K562 (cell line): ENCODE measurements around the gene PLA2R1. TPM values are rescaled to one million over a fixed set of nuclear protein-coding genes. Genes with fewer than 3 reads are reported as not detected.

ENCODE experiments used
- ATAC-seq: fragments of 200-7000 bp; cut with Tn5 transposase; 3 replicates; pipeline ENCODE4 v1.9.1; 2020; ENCODE audit warnings: moderate library complexity
- BruUV-seq: library from RNA; stranded (reverse); fragments of 400-500 nt; replicated peaks from 2 replicates; lab custom pipeline; 2021; lab: Mats Ljungman, UMichigan
- CTCF ChIA-PET: fragments of 300-600 bp; formaldehyde crosslinking; extraction: SDS; loops from one replicate; lab custom pipeline; 2021; ENCODE audit warnings: low intra/inter-chr PET ratio; lab: Yijun Ruan, JAX
- POLR2A ChIA-PET: fragments of 300-600, 350-650 bp; sonication (Branson Sonifier 250); formaldehyde crosslinking; extraction: SDS; loops from one replicate; lab custom pipeline; 2021; ENCODE audit warnings: antibody characterized with exemption, inconsistent platforms; lab: Yijun Ruan, JAX
- DNase-seq, 4 experiments: peaks; one replicate each; pipeline versions ENCODE4 v3.0.0 to v3.0.0-alpha.2; 2011 to 2018; ENCODE audit warnings: low spot score in 3 of 4, mixed read lengths in 3 of 4; ENCODE audit errors: extremely low read depth in 1 of 4
- FAIRE-seq: peaks from 2 replicates; lab custom pipeline; 2011; peaks lifted over from hg19 to GRCh38; lab: Jason Lieb, UNC
- H2AFZ ChIP-seq: 2 replicates; pipeline ENCODE4 v1.6.0; 2011; ENCODE audit warnings: low read depth, low read length, control low read depth, inconsistent platforms
- H3K27ac ChIP-seq: fragments of 200-600 bp; 3 replicates; pipeline ENCODE4 v1.8.0; 2011; ENCODE audit warnings: low read depth, mild to moderate bottlenecking, control low read depth, inconsistent platforms, low read length, moderate library complexity, mixed read lengths; ENCODE audit errors: extremely low read depth
- H3K27me3 ChIP-seq, 2 experiments: fragments of 300-600 bp in 1 of 2; 2 replicates in 1 of 2; 3 replicates in 1 of 2; pipeline versions ENCODE4 v1.6.0 to v1.8.0; 2011; ENCODE audit warnings: inconsistent platforms in 2 of 2, low read length in 2 of 2, mild to moderate bottlenecking in 1 of 2, mixed read lengths in 1 of 2, moderate library complexity in 1 of 2; ENCODE audit not compliant: control insufficient read depth in 2 of 2, insufficient read depth in 2 of 2
- H3K36me3 ChIP-seq: fragments of 300-600 bp; 3 replicates; pipeline ENCODE4 v1.8.0; 2011; ENCODE audit warnings: mild to moderate bottlenecking, low read length, inconsistent platforms; ENCODE audit not compliant: control insufficient read depth, insufficient read depth
- H3K4me1 ChIP-seq, 2 experiments: fragments of 200-600 bp in 1 of 2; replicated peaks in 1 of 2; 2 replicates in 1 of 2; 3 replicates in 1 of 2; pipeline versions ENCODE4 v1.5.1 to v1.8.0; 2011; ENCODE audit warnings: inconsistent platforms in 2 of 2, low read length in 2 of 2, mild to moderate bottlenecking in 1 of 2, mixed read lengths in 1 of 2, moderate library complexity in 1 of 2; ENCODE audit not compliant: control insufficient read depth in 2 of 2, insufficient read depth in 2 of 2
- H3K4me2 ChIP-seq: 2 replicates; pipeline ENCODE4 v1.6.1; 2011; ENCODE audit warnings: low read length, control low read depth, inconsistent platforms, mixed read lengths; ENCODE audit not compliant: insufficient read depth
- H3K4me3 ChIP-seq: fragments of 200-600 bp; sonication (generic), shearing (Covaris generic); 2 replicates; pipeline ENCODE4 v1.5.1; 2016; ENCODE audit warnings: control low read depth, inconsistent platforms
- H3K79me2 ChIP-seq: fragments of 200-600 bp; 3 replicates; pipeline ENCODE4 v1.8.0; 2011; ENCODE audit warnings: low read length, inconsistent platforms; ENCODE audit not compliant: control insufficient read depth, insufficient read depth
- H3K9ac ChIP-seq, 2 experiments: 2 replicates each; pipeline versions ENCODE4 v1.6.0 to v1.6.1; 2011; ENCODE audit warnings: low read depth in 2 of 2, low read length in 2 of 2, control low read depth in 1 of 2, inconsistent platforms in 1 of 2, mild to moderate bottlenecking in 1 of 2, mixed read lengths in 1 of 2; ENCODE audit not compliant: insufficient read depth in 1 of 2
- H3K9me1 ChIP-seq: one replicate; pipeline ENCODE4 v1.6.0; 2011; ENCODE audit warnings: inconsistent platforms, mild to moderate bottlenecking, low read length, moderate library complexity; ENCODE audit not compliant: control insufficient read depth, insufficient read depth
- H3K9me3 ChIP-seq: replicated peaks from 2 replicates; pipeline ENCODE4 v1.5.1; 2011; ENCODE audit warnings: low read depth, low read length, inconsistent platforms; ENCODE audit not compliant: control insufficient read depth, insufficient read depth
- H4K20me1 ChIP-seq: replicated peaks from 2 replicates; pipeline ENCODE4 v1.6.1; 2011; ENCODE audit warnings: low read length, inconsistent platforms, mixed read lengths; ENCODE audit not compliant: control insufficient read depth, insufficient read depth
- SMC3 ChIP-seq: conservative IDR thresholded peaks from 2 replicates; pipeline ENCODE4 v1.6.1; 2011; ENCODE audit warnings: low read depth, low read length, improper control_type of control experiment; ENCODE audit not compliant: insufficient read depth
- ZNF318 ChIP-seq, 2 experiments: fragments of 450-650 bp; IDR thresholded peaks; 2 replicates each; pipeline ENCODE4 v1.6.1; 2016; ENCODE audit warnings: mild to moderate bottlenecking in 2 of 2, borderline replicate concordance in 1 of 2, low read depth in 1 of 2, moderate library complexity in 1 of 2
- ZNF444 ChIP-seq: fragments of 250-450 bp; sonication (Bioruptor Pico); IDR thresholded peaks from 2 replicates; pipeline ENCODE4 v1.4.0; 2020; ENCODE audit warnings: mild to moderate bottlenecking, moderate library complexity
- ZNF512 ChIP-seq: IDR thresholded peaks from 2 replicates; pipeline ENCODE4 v1.6.1; 2016; ENCODE audit warnings: missing genetic modification characterization, missing compliant biosample characterization
- WGBS: fragments of 100-300 bp; shearing (Covaris generic); methylation state at CpG from one replicate; pipeline ENCODE4 v1.1.6; 2016; ENCODE audit warnings: low coverage, mixed read lengths; ENCODE audit not compliant: insufficient coverage; ENCODE audit errors: missing lambda C conversion rate; 5-methylcytosine and 5-hydroxymethylcytosine counted together
- in situ Hi-C: fragments of 300-500 bp; cut with MboI; formaldehyde crosslinking; loops from 4 replicates; pipeline ENCODE4 v1.15.0; 2018; ENCODE audit warnings: inconsistent platforms, mixed read lengths
- intact Hi-C: fragments of 100-400 bp; cut with micrococcal nuclease; formaldehyde crosslinking; loops from 2 replicates; pipeline ENCODE4 v1.14.2; 2022
- polyA plus RNA-seq, 8 experiments: library from polyadenylated mRNA; depleted of rRNA in 4 of 8; stranded (reverse) in 5 of 8; unstranded in 3 of 8; fragments of >200 nt; fragmentation: Nextera tagmentation in 2 of 8; fragmentation: Illumina TruSeq in 1 of 8; extraction: Ambion mirVana in 2 of 8; extraction: Trizol in 1 of 8; gene quantifications; 2 replicates each; pipeline versions ENCODE4 v1.2.1 to v1.2.3, GENCODE V29; 2011 to 2014; ENCODE audit warnings: inconsistent platforms in 1 of 8, missing spikeins in 1 of 8
- total RNA-seq, 7 experiments: library from RNA; depleted of rRNA in 6 of 7; stranded (reverse); fragments of >200 nt in 6 of 7; fragmentation: Illumina TruSeq in 2 of 7; extraction: Trizol in 2 of 7; gene quantifications; 2 replicates each; pipeline versions ENCODE4 v1.2.1 to v1.2.3, GENCODE V29; 2011 to 2021; ENCODE audit warnings: low replicate concordance in 1 of 7

PLA2R1 gene
- total and polyA plus RNA-seq, 9 of the 15 experiments (the other 6 are each of a cell fraction or from before 2014, with no cell fraction given), result not detected

GRCh38 chr2:159916511-159916910, 145.9 kb downstream of the PLA2R1 start:
- WGBS, result 2% methylated on average over 2 of the region's 2 CpGs
- ChIA-PET POLR2A (interaction anchor here (0.6 kb wide), 1 partner anchor 1670 kb away, joined by 4 read pairs; no protein-coding TSS in a partner anchor), CTCF (no interaction called here)
- H3K4me3 ChIP-seq, result no peak overlapping the region
- no TSS peak for BruUV-seq
- no peak for TF ChIP-seq ZNF512 (tag)
- no peak for TF ChIP-seq SMC3
- TF ChIP-seq ZNF318 (IDR thresholded peaks at IDR 0.05; ENCODE audit: borderline replicate concordance in 1 of 2, low read depth in 1 of 2), result no peak
- TF ChIP-seq ZNF444, result no peak
- no peaks in the 10 kb centered on the region for H3K79me2 ChIP-seq
- no peaks in the 10 kb centered on the region for H3K36me3 ChIP-seq
- H2AFZ ChIP-seq, result no peak overlapping the region
- in situ Hi-C loops, result no loop called here
- no peaks in the 10 kb centered on the region; a peak in 3 of 5 replicates for H3K27me3 ChIP-seq
- FAIRE-seq (no peak), ATAC-seq (no peak), DNase-seq (no peak)
- no peak overlapping the region for H3K9ac ChIP-seq
- H3K4me2 ChIP-seq, result no peak overlapping the region
- intact Hi-C loops, result no loop called here
- no peak overlapping the region for H3K27ac ChIP-seq
- no peaks in the 10 kb centered on the region for H3K9me3 ChIP-seq
- no peaks in the 10 kb centered on the region for H3K9me1 ChIP-seq
- H4K20me1 ChIP-seq, result no peaks in the 10 kb centered on the region
- no peaks in the 10 kb centered on the region for H3K4me1 ChIP-seq
